IPS DF 4.7 (cell line): Measurements from ENCODE around the gene ARMCX6.
"Not testable (repeated sequence)": the region's sequence is repeated elsewhere in the genome, so short reads cannot be mapped to it uniquely, and the experiment has no call there.

Experiments
- DNase-seq: peaks from one replicate; pipeline ENCODE4 v3.0.0-alpha.2; 2013; ENCODE audit warnings: low spot score; ENCODE audit errors: extremely low read depth

The ARMCX6 gene

DNA sequence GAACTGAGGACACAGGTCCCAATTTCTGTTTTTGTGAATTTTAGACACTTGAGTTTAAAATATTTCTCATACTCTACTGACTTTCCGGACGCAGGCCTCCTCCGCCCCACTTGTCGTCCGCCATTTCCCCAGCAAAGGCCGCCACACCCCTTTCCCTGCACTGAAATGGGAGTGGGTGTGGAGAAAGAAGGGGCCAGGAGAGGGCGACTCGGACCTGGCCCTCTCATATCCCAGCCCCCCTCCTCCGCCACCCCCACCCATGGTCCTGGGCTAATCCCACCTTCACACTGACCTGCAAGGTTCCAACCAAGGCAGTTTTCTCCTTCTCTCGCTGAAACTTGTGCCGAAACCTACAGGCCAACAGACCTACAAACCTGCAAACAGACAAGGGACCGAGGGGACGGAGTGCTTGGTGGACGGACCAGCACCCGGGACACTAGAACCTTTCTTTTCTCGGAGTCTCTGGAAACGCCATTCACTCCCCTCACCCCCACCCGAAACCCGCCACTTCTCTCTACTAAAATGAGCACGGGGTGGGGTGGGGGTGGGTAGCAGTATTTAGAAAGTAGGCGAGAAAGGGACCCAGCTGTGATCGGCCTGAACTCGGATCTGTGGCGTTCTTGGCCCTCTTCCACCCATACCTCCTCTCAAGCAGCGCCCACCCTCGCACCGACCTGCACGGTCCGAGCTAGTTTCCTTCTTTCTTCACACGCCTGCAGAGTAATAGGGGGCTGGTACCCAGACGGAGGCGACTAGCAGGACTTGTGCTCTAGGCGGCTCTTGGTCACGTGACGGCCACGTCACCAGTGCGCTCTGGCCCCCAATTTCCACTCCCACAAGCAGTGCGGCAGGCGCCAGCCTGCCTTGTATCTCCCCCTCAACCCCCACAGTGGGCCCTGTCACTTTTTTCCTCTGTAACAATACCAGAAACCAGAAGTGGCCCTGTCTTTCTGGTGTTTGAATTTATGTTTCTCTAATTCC is at the start of gene ARMCX6:
Gene ARMCX6, minus strand, starts transcription at position 790 of the 981 bp plus-strand sequence. CDS start 1,380 bp downstream, outside the sequence.
- DNase-seq = no peak

DNA sequence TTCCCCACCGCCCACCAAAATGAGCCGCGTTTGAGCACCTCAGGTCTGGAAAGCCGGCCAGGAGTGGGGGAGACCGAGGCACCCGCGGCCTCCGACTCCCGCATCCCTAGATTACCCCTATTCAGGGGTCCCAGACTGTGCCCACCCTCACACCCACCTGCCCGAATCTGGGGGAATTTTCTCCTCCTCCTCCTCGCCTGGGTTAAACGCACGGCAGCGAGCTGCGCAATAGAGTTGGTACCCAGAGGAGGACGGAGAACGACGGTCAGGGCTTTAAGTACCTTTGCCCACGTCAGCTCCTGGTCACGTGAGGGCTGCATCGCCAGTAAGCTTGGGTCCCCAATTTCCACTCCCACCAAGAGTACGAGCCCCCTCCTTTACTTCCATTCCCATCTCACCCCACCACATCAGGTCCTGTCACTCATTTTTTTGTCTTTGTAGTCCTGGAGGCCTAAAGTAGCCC is 41.8 kb upstream of the ARMCX6 start, which contains the start of gene ARMCX2:
Gene ARMCX2, minus strand, starts transcription at position 250 of the 463 bp plus-strand sequence. CDS start 2,262 bp downstream, outside the sequence.
- DNase-seq = no peak

DNA sequence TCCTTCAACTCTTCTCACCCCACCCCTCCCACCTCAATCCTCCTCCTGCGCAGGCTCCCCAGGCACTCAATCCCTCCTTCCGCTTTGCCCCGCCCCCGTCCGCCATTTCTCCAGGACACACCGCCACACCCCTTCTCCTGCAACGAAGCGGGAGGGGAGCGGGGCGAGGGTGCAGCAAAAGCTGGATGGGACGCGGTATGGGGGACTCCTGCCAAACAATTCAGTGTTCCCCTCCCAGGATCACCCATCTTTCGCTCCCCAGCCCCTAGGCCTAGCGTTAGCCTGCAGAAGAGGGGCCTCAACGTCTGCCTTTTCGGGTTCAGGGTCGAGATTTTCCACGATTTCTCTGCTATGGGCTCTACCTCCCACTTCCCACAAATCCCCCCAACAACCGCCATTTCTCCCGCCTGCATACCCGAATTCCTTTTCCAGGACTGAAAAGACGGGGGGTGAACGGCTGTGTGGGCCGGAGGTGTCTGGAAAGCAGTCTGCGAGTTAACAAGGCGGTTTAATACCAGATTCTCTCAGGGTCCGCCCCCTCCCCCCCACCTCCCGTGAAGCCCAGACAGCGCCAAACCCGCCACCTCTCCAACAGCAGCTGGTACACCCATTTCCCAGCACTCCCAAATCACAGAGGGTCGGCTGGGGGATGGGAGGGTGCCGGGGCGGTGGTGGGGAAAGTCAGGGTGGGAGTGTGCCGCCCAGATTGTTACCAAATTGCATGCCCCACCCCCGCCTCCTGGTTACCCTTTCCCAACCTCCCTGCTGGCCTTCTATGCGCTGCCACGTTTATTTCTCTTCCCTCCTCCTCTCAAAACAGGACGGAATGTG is 41.1 kb upstream of the ARMCX6 start:
- no peak for DNase-seq

DNA sequence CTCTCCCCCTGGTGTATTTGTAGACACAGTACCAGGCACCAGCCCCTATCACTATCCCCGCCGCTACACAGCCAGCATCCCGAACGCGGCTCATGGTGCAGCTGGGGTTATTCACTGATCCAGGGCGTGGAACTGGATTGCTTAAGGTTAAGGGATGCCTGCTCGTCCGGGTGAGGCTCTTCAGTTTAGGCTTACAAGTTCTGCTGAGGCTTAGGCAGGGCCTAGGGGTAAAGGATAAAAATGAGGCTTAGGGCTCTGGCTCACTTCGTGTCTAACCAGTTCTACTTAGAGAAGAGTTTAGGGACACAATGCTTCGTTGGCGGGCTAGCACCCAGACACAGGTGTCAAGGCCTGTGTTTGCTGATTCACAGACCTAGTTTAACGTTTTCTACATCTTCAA is 39.7 kb upstream of the ARMCX6 start:
- DNase-seq = no peak

DNA sequence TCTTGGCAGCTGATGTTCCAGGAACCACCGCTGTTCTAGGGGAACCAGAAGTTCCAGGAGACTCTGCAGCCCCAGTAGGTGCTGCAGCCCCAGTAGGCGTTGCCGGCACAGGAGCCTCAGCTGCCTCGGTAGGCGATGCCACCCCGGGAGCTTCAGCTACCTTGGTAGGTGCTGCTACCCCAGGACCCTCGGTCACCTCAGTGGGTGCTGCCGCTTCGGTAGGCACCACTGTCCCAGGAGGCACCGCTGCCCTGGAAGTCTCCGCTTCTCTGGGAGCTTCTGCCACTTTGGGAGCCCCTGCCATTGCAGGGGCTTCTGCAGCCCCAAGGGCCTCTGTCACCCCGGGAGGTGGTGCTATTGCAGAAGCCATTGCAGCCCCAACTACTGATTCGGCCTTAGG is 39.0 kb upstream of the ARMCX6 start:
- no peak for DNase-seq

DNA sequence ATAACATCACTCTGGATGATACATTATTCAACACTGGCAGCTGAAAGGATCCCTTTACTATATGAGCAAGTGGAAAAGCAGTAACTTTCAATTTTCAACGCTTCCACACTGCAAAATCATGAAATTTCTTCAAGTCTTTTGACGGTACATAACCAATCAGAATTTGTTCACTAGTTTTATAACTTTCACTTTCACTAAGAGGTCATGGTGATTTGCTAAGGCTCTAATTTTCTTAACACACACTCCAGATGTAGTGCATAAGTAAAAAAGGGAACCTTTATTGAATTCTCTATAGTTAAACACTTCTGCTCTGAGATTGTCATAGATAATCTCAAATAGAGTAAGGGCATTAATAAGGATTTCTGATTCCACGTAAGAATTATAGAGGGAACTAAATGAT is 37.7 kb upstream of the ARMCX6 start:
- DNase-seq = no peak

DNA sequence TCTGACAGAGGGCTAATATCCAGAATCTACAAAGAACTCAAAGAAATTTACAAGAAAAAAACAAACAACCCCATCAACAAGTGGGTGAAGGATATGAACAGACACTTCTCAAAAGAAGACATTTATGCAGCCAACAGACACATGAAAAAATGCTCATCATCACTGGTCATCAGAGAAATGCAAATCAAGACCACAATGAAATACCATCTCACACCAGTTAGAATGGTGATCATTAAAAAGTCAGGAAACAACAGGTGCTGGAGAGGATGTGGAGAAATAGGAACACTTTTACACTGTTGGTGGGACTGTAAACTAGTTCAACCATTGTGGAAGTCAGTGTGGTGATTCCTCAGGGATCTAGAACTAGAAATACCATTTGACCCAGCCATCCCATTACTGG is 29.9 kb upstream of the ARMCX6 start:
- DNase-seq = not testable (repeated sequence)

DNA sequence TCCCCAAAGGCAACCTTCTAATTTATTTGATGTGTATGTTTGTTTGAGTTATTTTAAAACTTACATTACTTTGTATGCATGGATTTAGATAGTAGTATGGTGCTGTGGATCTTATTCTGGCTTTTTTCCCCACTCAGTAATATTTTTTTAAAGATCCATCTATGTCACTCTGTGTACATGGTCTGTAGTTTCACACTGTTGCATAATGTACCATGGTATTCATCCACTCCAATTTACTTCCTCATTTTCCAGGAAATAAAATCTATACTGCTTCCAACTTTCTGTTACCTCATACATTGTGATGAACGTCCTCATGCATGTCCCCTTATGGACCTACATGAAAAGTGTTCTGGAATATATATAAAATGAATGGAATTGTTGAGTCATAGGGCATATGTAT is 24.3 kb upstream of the ARMCX6 start:
- no peak for DNase-seq

DNA sequence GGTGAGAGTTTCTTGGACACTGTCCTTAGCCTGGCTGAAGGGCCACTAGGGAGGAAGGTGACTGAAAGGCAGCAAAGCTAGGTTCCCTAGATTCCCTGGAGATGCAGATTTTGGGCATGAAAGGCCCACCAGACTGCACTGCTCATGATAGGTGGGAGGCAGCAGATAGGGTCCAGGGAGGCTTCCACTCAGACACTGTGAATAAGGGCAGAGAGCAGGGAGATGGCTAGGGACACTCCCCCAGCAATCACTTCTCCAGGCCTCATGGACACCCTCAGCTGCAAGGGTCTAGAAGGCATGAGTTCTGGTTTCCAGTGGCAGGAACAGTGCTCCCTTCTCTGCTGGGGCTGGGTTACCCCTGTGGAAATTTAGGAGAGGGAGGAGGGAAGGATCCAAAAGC is 21.8 kb upstream of the ARMCX6 start:
- no peak for DNase-seq

DNA sequence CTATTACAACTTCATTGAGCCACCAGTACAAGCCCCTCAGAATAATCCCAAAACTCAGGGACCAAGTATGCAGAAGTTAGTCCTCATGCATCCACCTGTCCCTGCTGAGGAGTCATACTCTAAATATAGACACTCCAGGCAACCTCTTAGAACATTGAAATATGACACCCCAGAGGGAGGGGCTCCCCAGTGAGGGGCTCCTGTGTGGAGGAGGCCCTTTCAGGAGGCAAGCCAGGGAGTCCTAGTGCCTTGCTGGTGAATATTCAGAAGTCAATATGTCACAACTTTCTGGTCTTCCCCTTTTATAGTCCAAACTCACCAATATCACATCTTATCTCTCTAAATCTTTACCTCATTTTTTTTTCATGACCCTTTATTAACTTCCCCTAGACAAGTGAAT is 1.6 kb upstream of the ARMCX6 start:
- no peak for DNase-seq

DNA sequence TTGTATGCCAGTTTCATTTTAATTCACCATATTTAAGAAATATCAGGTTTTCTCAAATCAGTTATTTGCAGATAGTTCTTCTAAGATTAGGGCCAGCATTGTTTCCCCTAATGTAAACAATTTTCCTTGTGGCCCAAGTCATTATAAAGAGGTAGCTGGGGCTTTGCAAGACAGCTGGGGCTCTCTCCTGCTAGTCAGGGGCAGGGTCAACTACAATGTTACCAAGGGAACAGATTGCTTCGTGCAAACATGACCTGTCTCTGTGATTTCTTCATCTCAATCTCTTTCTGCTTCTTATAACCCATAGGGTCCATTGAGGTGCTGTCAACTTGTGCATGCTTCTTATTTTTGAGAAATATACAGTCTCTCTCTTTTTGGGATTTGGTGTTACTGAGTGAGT is 12.1 kb downstream of the ARMCX6 start:
- no peak for DNase-seq

DNA sequence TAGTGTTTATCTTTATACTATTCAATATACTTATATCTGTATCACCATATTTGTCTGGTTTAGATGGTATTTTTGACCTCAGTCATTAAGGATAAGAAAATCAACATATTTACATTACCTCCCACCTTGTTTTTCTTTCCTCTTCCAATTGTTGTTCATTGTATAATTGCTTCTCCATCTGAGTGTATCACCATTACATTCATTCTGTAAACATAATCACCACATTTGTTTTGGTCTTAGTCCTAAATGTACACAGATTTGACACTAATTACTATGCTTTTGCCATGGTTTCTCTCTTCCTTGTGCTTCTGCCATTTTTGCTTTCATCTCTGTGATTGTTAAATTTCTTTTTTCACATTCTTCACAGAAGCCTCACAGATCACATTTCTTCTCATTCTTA is 12.7 kb downstream of the ARMCX6 start:
- DNase-seq = no peak

DNA sequence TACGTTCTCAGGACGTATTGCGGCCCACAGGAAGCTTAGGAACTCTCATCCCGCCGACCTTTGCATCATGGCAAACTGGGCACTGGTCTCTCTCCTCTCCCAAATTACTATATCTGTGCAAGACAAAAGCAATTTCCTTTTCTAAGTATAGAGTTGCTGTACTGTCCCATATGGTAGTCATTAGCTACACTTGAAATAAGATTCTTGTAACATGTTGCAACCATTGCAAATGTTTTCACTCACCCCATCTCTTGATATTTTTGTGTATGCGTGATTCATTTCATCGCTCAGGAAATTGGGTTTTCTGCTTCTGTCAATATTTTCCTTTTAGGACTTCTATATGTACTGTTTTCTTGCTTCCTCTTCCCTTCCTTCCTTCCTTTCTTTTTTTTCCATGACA is 15.7 kb downstream of the ARMCX6 start:
- no peak for DNase-seq

DNA sequence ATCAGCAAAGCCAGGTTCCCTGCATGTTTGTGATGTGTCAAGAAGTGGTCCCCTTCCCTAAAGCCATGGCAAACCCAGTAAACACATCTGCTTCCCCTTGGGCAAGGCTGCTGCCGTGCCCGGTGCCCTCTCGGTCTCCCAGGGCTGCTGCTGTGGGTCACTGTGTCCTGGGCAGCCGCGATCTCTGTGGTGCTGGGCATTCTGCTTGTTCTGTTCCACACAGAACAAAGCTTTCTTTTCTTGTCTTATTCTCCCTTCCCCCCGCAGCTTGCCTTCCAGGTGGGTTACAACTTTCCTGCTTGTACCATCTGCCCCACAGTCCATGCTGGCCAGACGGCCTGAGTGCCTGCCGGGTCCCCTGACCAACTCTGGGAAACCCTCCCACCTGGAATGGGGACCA is 18.2 kb downstream of the ARMCX6 start:
- DNase-seq = not testable (repeated sequence)

DNA sequence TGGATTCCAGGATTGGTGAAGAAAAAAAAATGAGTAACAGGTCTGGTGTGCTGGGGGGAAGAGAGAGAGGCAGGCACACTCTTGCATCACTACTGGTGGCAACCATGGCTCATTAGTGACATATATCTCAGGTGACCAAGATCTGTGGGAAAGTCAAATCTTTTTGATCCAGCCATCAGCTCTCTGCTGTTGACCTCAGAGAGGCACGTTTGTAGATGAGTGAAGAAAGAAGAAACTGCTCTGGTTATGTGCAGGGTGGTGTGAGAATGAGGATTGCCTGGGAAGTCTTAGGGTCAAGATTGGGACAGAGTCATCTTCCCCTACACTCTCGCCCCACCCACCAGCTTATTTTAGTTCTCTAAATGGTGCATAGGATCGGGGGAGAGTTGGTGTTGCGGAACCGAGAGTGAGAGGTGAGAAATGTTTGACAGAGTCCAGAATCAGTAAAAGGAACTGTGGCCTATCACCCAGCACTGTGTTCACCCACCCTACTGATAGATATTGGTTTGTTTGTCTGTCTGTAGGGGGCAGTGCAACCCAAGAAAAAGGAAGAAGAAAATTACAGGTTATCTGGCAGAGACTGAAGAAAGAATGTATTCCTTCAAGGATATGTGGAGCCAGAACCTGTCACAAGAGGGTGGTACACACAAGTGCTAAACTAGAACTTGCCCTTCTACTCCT is 21.9 kb downstream of the ARMCX6 start:
- no peak for DNase-seq
